ENCODE data around the gene NTNG1.

Gene NTNG1

DNA sequence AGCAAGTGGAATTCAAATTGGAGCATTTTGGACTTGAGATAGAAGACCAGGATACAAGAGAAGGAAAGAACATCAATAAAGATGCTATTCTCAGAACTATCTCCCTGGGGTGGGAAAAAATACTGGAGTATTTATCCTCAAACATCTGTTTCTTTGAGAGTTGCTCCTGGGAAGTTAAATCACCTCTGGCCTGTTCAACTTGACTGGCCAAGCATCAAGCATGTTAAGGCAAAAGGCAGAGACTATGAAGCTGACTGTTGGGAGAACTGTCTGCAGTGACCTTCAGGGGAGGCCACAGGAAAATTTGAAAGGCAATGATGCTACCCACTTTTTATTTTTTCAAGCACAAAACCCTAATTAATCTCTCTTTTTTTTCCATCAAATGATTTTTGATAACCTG, 239.0 kb downstream of the NTNG1 start:
- TF ChIP-seq, protein P1, sequence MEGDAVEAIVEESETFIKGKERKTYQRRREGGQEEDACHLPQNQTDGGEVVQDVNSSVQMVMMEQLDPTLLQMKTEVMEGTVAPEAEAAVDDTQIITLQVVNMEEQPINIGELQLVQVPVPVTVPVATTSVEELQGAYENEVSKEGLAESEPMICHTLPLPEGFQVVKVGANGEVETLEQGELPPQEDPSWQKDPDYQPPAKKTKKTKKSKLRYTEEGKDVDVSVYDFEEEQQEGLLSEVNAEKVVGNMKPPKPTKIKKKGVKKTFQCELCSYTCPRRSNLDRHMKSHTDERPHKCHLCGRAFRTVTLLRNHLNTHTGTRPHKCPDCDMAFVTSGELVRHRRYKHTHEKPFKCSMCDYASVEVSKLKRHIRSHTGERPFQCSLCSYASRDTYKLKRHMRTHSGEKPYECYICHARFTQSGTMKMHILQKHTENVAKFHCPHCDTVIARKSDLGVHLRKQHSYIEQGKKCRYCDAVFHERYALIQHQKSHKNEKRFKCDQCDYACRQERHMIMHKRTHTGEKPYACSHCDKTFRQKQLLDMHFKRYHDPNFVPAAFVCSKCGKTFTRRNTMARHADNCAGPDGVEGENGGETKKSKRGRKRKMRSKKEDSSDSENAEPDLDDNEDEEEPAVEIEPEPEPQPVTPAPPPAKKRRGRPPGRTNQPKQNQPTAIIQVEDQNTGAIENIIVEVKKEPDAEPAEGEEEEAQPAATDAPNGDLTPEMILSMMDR (IDR thresholded peaks at IDR 0.05): no peak
- Histone ChIP-seq H3K9me3 (no peaks in the 10 kb centered on the region), H3K4me1 (no peaks in the 10 kb centered on the region), H3K27ac (no peak overlapping the region), H3K4me3 (no peak overlapping the region), H3K27me3 (no peaks in the 10 kb centered on the region), H3K36me3 (no peaks in the 10 kb centered on the region)
- no peak for DNase-seq
- intact Hi-C loops (cut with DNase I; ENCODE audit: low total_unique reads): no loop called here

DNA sequence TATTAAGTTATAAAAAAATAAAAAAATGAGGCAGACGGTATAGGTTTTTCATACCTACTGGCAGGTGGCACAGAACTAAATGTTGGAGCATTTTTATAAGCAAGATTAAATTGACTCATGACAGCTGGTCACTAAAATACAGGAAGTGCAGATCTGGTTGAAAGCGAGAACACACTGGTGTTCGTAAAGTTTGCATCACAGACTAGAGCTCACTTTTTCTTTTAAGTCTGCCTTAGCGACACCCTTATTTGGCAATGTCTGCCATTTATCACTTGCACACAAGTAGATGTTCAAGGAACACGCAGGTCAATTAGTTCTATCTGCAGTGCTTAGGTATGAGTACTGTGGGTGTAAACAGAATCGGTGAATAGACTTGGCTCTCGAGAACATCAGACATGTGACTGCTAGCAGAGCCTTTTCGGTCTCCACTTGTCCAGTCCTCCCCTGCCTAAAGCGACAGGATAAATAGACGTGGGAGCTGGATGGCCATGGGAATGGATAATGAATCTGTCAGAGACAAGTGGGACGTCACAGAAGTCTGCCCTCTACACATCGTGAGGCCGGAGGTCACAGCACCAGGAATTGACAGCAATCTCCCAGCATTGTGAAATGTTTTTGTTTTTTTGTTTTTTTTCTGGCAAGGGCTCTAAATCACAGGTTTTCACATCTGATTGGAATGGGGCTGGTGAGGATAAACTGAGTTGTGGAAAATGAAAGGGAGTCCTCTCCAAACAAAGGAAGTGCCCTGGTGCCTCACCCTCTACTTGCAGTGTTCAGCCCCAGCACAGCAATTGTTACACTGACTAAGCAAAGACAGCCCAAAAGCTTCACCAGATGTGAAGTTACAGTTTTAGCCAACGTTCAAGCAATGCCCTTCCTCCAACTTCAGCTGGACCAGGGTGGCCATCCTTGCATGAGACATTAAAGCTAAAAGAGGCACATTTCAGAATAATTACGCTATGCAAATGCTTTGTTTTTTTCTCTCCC, 248.9 kb downstream of the NTNG1 start:
- no peaks in the 10 kb centered on the region for H3K9me3 ChIP-seq
- no peaks in the 10 kb centered on the region for H3K36me3 ChIP-seq
- H3K27me3 ChIP-seq: no peaks in the 10 kb centered on the region
- no peak for DNase-seq
- TF ChIP-seq, protein P1 (IDR thresholded peaks at IDR 0.05): no peak
- no peak overlapping the region for H3K4me3 ChIP-seq
- no peaks in the 10 kb centered on the region for H3K4me1 ChIP-seq
- no peak overlapping the region for H3K27ac ChIP-seq
- intact Hi-C loops (cut with DNase I; ENCODE audit: low total_unique reads): no loop called here

DNA sequence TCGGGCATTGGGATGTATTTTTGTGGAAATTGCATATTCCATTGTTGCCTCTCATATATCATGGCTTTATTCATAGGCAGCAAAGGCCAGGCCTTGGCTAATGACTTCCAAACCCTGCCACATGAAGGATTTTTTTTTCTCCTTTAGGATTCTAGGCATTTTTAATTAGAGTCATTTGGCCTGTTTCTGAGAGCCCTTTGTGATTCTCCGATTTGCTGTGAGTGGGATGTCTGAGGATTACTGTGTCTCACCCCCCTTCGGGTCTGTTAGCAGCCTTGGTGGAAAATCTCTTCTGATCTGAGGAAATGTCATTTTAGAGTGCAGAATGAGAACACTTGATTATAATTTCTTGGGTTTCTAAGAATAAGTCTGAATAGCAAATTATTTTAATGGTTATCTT, 253.5 kb downstream of the NTNG1 start:
- intact Hi-C loops (cut with DNase I; ENCODE audit: low total_unique reads): no loop called here
- Histone ChIP-seq H3K9me3 (no peaks in the 10 kb centered on the region), H3K36me3 (no peaks in the 10 kb centered on the region), H3K4me3 (no peak overlapping the region), H3K27me3 (no peaks in the 10 kb centered on the region), H3K27ac (no peak overlapping the region), H3K4me1 (no peaks in the 10 kb centered on the region)
- TF ChIP-seq, protein P1 (IDR thresholded peaks at IDR 0.05): no peak
- DNase-seq: no peak

DNA sequence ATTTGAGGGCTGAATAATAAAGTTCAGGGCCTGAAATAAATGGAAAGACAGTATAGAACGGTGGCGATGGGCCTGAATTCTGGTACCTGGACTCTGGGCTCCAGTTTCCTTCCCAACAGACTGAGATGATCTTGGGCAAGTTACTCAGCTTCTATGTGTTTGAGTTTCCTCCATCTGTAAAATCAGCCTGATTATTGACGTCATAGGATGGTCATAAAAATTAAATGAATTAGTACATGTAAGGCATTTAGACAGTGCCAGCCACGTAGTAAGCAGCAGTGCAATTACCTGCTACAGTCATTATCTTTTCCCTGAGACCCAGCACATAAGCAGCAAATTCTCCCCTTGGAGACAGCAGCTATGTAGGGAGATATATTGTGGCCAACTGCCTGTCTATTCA, 260.9 kb downstream of the NTNG1 start:
- Histone ChIP-seq H3K27me3 (no peaks in the 10 kb centered on the region), H3K36me3 (no peaks in the 10 kb centered on the region), H3K4me3 (no peak overlapping the region), H3K4me1 (no peaks in the 10 kb centered on the region), H3K27ac (no peak overlapping the region), H3K9me3 (no peaks in the 10 kb centered on the region)
- intact Hi-C loops (cut with DNase I; ENCODE audit: low total_unique reads): no loop called here
- TF ChIP-seq, protein P1 (IDR thresholded peaks at IDR 0.05): no peak
- DNase-seq: no peak

DNA sequence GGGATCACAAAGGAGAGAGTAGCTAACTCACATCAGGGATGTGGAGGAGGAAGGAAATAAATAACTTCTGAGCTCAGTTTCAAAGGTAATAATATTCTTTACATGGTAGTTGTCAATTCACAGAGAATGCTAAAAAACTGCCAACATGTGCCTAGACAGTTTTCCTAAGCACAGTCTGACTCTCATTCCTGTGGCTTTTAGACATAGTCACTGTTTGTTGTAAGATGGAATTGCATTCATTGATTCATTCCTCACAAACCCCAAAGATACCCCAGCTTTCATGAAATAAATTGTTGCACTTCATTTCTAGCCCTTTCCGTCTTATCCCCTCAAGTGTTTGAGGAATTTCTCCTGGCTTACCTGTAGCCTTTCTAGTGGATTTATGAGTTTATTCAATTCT, 263.9 kb downstream of the NTNG1 start:
- H3K36me3 ChIP-seq: no peaks in the 10 kb centered on the region
- no peaks in the 10 kb centered on the region for H3K4me1 ChIP-seq
- no peak for DNase-seq
- H3K4me3 ChIP-seq: no peak overlapping the region
- no peaks in the 10 kb centered on the region for H3K27me3 ChIP-seq
- no peaks in the 10 kb centered on the region for H3K9me3 ChIP-seq
- intact Hi-C loops (cut with DNase I; ENCODE audit: low total_unique reads): no loop called here
- TF ChIP-seq, protein P1 (IDR thresholded peaks at IDR 0.05): no peak
- no peak overlapping the region for H3K27ac ChIP-seq

Measured in tibial artery (tissue), 4 donors.